Ureter (tissue), 1 donor: ENCODE measurements around the gene NOD2. TPM values are rescaled to one million over a fixed set of nuclear protein-coding genes. Genes with fewer than 3 reads are reported as not detected.

Source experiments
- DNase-seq: peaks from one replicate; pipeline ENCODE4 v3.0.0-alpha.2; 2020; ENCODE audit warnings: low spot score
- total RNA-seq: library from RNA; stranded (reverse); gene quantifications from one replicate; pipeline ENCODE4 v1.2.4, GENCODE V29; 2023
- donor health status: DM: yes; HTN: yes; CAD: no.

The NOD2 gene
- total RNA-seq, 1 donor from 2014 or later, result 2.2 TPM

- peak; percentile 56 for DNase-seq
Observed at GRCh38 chr16:50742576-50743200, 49.3 kb downstream of the NOD2 start.

DNA sequence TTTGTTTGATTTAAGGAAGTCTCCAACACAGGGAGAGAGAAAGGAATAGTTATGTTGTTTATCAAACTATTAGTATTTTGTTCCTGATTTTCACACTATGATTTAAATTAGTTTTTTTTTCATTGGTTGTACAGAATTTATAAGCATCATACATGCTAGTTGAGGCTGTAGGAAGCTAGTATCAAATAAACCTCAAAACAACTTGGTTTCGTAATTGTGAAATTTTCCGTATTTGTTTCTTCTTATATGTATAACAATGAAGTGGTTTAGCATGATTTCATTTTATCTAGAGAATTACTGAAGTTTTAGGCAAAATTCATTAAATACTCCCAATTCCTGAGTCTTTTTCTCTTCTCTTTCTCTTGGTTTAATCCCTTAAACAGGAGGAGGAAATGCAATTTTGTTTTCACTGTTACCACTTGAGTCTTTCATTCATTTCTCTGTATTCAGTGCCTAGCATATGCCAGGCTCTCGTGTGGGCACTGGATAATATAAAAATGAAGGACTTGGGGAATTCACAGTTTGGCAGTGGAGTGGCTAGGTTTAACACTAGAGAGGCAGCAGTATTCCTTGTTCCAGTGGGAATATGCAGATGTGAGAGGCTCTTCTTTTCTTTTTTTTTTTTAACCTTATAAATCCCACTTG is 50.3 kb downstream of the NOD2 start:
- no peak for DNase-seq

DNA sequence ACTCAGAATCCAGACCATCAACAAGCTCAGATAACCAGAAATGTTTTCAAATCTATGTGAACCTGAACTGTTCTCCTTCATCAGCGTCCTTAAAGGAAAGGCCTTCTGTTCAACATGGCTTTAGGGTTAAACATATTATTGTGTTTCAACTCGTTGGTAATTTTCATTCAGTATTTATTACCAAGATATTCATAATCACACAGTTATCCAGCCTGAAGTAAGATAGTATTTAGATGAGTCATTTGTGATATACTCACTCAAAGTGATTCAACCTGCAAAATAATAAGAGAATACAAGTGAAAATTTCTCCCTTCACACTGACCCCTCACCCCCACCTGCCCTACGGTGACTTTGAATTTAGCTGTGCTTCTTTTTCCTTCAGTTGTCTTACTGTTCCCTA is 51.5 kb downstream of the NOD2 start:
- no peak for DNase-seq

DNA sequence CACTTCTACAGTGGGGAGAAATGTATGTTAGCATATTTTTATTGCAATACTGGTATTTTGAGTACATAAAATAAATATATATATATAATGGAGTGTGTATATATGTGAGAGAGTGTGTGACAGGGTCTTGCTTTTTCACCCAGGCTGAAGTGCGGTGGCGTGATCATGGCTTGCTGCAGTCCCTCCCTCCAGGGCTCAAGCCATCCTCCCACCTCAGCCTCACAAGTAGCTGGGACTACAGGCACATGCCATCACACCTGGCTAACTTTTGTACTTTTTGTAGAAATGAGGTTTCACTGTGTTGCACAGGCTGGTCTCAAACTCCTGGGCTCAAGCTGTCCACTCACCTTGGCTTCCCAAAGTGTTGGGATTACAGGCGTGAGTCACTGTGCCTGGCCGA is 52.5 kb downstream of the NOD2 start:
- no peak for DNase-seq

DNA sequence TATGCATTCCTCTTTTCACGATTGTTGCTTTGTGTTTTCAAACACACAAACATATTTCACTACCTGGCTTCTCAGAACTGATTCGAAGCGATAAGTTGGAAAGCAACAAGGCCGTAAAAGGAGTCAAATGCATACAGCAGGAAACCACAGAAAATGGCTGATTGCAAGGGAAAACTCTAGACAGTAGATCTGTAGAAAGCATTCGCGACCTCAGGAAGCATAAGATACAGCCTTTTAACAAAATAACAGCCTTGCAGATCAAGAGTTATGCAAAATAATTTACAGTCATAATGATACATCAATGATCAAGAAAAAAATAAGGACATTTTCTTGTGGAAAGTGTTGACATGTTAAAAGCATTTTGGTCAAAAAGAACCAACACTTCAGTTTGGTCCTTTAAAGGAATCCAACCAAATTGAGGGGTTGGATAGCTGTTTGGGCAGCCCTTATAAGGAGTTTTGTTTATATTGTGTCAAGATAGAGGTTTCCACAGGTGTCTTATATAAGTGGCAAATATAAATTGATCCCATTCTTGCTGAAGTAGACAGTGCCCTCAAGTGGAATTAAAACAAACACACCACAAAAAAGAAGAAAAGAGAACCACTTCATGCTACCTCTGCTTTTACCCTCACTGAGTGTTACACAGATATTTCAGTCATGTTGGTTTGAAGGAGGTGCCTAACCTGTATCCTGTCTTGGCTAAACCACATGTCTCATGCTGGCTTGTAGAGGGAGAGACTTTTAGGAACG is 54.0 kb downstream of the NOD2 start:
- no peak for DNase-seq

DNA sequence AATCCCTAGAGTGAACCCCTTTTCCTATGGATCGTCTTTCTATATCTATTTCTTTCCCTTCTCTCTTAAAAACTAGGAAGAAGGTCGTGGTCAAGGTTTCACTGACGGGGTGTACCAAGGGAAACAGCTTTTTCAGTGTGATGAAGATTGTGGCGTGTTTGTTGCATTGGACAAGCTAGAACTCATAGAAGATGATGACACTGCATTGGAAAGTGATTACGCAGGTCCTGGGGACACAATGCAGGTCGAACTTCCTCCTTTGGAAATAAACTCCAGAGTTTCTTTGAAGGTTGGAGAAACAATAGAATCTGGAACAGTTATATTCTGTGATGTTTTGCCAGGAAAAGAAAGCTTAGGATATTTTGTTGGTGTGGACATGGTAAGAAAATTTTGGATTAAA is 58.1 kb downstream of the NOD2 start:
- DNase-seq, result no peak

GRCh38 chr16:50752471-50753235 is 59.2 kb downstream of the NOD2 start:
- DNase-seq, result no peak

DNA sequence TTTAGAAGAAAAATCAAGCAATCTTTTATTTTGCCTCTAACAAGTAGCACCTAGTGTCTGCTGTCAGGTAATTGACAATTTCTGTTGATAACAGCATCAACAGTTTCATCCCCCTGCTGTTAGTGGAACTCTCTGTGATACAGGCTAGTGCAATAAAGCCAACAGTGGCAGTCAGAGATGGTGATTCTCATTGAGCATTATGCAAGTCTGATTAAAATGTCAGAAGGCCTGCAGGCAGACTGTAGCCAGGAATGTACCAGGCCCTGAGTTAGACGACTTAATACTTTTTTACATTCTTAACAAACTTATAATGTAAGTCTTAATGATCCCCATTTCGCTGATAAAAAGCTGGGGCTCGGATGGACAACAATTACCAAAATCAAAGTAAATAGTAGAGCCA is 63.1 kb downstream of the NOD2 start:
- DNase-seq, result no peak

DNA sequence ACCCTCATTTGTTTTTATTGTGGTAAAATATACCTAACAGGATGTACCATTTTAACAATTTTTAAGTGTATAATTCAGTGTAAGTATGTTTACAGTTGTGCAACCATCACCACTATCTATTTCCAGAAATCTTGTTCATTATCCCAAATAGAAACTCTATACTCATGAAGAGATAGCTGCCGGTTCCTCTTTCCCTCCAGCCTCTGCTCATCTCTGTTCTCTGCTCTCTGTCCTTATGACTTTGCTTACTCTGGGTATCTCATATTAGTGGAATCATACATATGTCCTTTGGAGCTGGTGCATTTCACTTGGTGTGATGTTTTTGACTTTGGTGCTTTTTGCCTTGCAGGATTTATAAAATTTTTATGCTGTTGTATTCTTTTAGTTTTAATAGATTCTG is 67.9 kb downstream of the NOD2 start:
- no peak for DNase-seq

- no peak for DNase-seq
Observed at GRCh38 chr16:50762241-50762640, 68.8 kb downstream of the NOD2 start.

- no peak for DNase-seq
Observed at GRCh38 chr16:50763211-50763610, 69.8 kb downstream of the NOD2 start.

DNA sequence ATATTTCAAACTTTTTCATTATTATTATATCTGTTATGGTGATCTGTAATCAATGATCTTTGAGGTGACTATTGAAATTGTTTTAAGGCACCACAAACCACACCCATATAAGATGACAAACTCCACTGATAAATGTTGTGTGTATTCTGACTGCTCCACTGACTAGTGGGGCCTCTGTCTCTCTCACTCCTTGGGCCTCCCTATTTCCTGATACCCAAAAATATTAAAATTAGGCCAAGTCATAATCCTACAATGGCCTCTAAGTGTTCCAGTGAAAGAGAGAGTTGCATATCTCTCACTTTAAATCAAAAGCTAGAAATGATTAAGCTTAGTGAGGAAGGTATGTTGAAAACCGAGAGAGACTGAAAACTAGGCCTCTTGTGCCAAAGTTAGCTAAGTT is 71.9 kb downstream of the NOD2 start:
- no peak for DNase-seq

DNA sequence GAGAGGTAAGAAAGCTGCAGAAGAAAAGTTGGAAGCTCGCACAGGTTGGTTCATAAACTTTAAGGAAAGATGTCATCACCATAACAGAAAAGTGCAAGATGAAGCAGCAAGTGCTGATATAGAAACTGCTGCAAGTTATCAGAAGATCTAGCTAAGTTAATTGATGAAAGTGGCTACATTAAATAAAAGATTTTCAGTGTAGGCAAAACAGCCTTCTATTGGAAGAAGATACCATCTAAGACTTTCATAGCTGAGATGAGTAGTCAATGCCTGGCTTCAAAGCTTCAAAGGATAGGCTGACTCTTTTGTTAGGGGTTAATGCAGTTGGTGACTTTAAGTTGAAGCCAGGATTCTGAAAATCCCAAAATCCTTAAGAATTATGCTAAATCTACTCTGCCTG is 72.5 kb downstream of the NOD2 start:
- no peak for DNase-seq

GRCh38 chr16:50767197-50767596 is 73.8 kb downstream of the NOD2 start:
- no peak for DNase-seq

DNA sequence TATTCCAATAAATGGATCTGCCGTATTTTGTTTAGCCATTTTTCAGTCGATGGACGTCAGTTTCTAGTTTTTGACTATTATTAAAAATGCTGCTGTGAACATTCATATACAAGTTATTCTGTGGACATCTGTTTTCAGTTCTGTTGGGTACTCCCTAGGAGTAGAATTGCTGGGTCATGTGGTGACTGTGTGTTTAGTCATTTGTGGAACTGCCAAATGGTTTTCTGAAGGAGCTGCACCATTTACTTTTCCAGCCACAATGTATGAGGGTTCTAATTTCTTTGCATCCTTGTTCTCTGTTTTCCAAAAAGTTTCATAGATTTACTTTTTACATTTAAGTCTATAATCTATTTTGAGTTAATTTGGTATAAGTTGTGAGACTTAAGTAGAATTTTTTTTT is 78.0 kb downstream of the NOD2 start:
- no peak for DNase-seq

GRCh38 chr16:50774405-50774804 is 81.0 kb downstream of the NOD2 start:
- DNase-seq, result no peak

- DNase-seq, result no peak
Observed at GRCh38 chr16:50774960-50775359, 81.6 kb downstream of the NOD2 start.

- DNase-seq, result no peak
Observed at GRCh38 chr16:50776037-50776436, 82.6 kb downstream of the NOD2 start.

- no peak for DNase-seq
Observed at GRCh38 chr16:50778284-50779163, 85.1 kb downstream of the NOD2 start.

DNA sequence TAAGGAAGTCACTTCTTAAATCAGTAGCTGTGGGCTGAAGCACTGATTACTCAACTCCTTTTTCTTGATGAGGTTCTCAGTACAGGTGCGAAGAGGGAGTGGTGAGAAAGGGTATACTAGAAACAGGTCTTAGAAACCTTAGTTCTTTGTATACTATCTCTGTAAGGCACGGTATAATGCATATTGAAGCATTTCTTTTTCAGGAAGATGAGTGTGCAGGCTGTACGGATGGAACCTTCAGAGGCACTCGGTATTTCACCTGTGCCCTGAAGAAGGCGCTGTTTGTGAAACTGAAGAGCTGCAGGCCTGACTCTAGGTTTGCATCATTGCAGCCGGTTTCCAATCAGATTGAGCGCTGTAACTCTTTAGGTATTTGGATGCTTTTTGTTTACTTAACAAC is 87.6 kb downstream of the NOD2 start:
- DNase-seq, result no peak

DNA sequence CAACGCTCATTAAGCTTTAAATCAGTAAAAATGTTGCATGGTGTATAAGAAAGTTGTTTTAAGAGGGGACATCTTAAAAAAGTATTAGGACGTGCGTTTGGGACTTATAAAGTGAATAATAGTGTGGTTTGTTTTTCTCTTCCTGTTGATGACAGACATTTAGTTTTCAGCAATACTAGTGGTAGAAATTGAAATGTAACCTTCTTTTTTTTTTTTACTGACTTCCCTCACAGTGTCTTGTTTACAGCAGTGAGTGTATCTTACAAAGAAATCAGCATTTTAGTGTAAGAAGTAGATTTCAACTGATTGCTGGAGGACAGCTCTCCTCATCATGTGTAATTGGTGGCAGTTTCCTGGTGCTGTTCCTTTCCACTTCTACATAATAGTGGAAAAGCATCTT is 88.1 kb downstream of the NOD2 start:
- DNase-seq, result no peak
